Testis (tissue), 2 donors: ENCODE measurements around the gene EBI3.
"Not testable (repeated sequence)": the region's sequence is repeated elsewhere in the genome, so short reads cannot be mapped to it uniquely, and the experiment has no call there.

Experiments
- CTCF ChIP-seq, 3 experiments: fragments of 450-650 bp in 2 of 3; fragments of 200-600 bp in 1 of 3; sonication (generic) in 1 of 3; IDR thresholded peaks; one replicate each; pipeline ENCODE4 v1.5.1; 2016 to 2019; ENCODE audit warnings: antibody characterized with exemption in 3 of 3, mild to moderate bottlenecking in 2 of 3, moderate library complexity in 1 of 3
- POLR2A ChIP-seq: fragments of 450-650 bp; IDR thresholded peaks from one replicate; pipeline ENCODE4 v1.6.1; 2017; ENCODE audit warnings: antibody characterized with exemption, mild to moderate bottlenecking, moderate library complexity

GRCh38 chr19:4245938-4246337 is 16.6 kb downstream of the EBI3 start:
- TF ChIP-seq POLR2A; CTCF (IDR thresholded peaks at IDR 0.05): not testable (repeated sequence)
